ENCODE data around the gene MRPS27.

- TF ChIP-seq CTCF (IDR thresholded peaks at IDR 0.05 in 4 of 5, conservative IDR thresholded peaks at IDR 0.05 in 1 of 5) (no peak), POLR2A (IDR thresholded peaks at IDR 0.05) (no peak)
Observed at GRCh38 chr5:72283358-72283757, 36.7 kb downstream of the MRPS27 start.
